ENCODE results near the gene ADGRD1. TPM values are rescaled to one million over a fixed set of nuclear protein-coding genes. Genes with fewer than 3 reads are reported as not detected.
"Not testable (repeated sequence)": the region's sequence is repeated elsewhere in the genome, so short reads cannot be mapped to it uniquely, and the experiment has no call there.

Gene ADGRD1
- total RNA-seq, 1 donor from 2014 or later, result 1.7 TPM

DNA sequence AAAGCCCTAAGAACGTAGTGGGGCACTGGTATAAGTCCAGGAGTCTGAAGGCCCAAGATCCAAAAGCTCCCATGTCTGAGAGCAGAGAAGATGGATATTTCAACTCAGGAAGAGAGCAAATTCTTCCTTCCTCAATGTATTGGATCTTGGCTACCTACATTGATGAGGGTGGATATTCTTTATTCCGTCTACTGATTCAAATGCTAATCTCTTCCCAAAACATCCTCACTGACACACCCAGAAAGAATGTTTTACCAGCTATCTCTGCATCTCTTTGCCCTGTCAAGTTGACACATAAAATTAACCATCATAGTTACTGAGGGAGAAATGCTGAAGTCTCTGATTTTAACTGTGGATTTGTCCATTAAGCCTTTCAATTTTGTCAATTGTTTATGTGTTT lies 16.6 kb upstream of the ADGRD1 start:
- Mint-ChIP-seq H3K4me3 (ENCODE audit: unreplicated experiment) (no peak overlapping the region), H3K4me1 (ENCODE audit: unreplicated experiment) (no peaks in the 10 kb centered on the region), H3K27ac (ENCODE audit: unreplicated experiment) (no peak overlapping the region), H3K36me3 (ENCODE audit: low read depth, unreplicated experiment) (no peaks in the 10 kb centered on the region), H3K27me3 (ENCODE audit: unreplicated experiment) (peaks cover 3% of the 10 kb centered on the region), H3K9me3 (ENCODE audit: unreplicated experiment) (no peaks in the 10 kb centered on the region)
- DNase-seq (ENCODE audit: low spot score), result no peak
- TF ChIP-seq, protein P1, sequence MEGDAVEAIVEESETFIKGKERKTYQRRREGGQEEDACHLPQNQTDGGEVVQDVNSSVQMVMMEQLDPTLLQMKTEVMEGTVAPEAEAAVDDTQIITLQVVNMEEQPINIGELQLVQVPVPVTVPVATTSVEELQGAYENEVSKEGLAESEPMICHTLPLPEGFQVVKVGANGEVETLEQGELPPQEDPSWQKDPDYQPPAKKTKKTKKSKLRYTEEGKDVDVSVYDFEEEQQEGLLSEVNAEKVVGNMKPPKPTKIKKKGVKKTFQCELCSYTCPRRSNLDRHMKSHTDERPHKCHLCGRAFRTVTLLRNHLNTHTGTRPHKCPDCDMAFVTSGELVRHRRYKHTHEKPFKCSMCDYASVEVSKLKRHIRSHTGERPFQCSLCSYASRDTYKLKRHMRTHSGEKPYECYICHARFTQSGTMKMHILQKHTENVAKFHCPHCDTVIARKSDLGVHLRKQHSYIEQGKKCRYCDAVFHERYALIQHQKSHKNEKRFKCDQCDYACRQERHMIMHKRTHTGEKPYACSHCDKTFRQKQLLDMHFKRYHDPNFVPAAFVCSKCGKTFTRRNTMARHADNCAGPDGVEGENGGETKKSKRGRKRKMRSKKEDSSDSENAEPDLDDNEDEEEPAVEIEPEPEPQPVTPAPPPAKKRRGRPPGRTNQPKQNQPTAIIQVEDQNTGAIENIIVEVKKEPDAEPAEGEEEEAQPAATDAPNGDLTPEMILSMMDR (IDR thresholded peaks at IDR 0.05; ENCODE audit: unreplicated experiment), result no peak

GRCh38 chr12:130937546-130937945 lies 16.2 kb upstream of the ADGRD1 start:
- H3K4me3 Mint-ChIP-seq (ENCODE audit: unreplicated experiment); H3K36me3 Mint-ChIP-seq (ENCODE audit: low read depth, unreplicated experiment); H3K4me1 Mint-ChIP-seq (ENCODE audit: unreplicated experiment); H3K9me3 Mint-ChIP-seq (ENCODE audit: unreplicated experiment); H3K27ac Mint-ChIP-seq (ENCODE audit: unreplicated experiment); H3K27me3 Mint-ChIP-seq (ENCODE audit: unreplicated experiment); DNase-seq (ENCODE audit: low spot score): not testable (repeated sequence)

DNA sequence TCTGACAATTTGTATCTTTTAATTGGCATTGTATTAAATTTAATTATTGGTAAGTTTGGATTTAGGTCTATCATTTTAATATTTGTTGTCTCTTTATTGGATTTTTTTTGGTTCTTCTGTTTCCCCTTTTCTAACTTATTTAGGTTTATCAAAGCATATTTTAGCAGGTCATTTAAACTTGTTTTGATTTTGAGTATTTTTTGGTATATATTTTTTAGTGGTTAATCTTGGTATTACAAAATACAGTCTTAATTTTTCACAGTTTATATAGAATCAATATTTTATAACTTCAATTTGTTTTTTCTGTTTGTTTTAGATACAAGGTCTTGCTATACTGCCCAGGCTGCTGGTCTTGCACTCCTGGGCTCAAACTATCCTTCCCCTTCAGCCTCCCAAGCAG lies 15.5 kb upstream of the ADGRD1 start:
- Mint-ChIP-seq H3K4me1 (ENCODE audit: unreplicated experiment) (no peaks in the 10 kb centered on the region), H3K9me3 (ENCODE audit: unreplicated experiment) (no peaks in the 10 kb centered on the region), H3K27me3 (ENCODE audit: unreplicated experiment) (no peaks in the 10 kb centered on the region), H3K4me3 (ENCODE audit: unreplicated experiment) (no peak overlapping the region), H3K36me3 (ENCODE audit: low read depth, unreplicated experiment) (no peaks in the 10 kb centered on the region), H3K27ac (ENCODE audit: unreplicated experiment) (no peak overlapping the region)
- DNase-seq (ENCODE audit: low spot score), result no peak
- TF ChIP-seq, protein P1 (IDR thresholded peaks at IDR 0.05; ENCODE audit: unreplicated experiment), result peak; percentile 36

GRCh38 chr12:130944878-130945277 lies 8.8 kb upstream of the ADGRD1 start:
- H3K4me3 Mint-ChIP-seq (ENCODE audit: unreplicated experiment), result no peak overlapping the region
- H3K36me3 Mint-ChIP-seq (ENCODE audit: low read depth, unreplicated experiment), result peaks cover 3% of the 10 kb centered on the region
- no peaks in the 10 kb centered on the region for H3K9me3 Mint-ChIP-seq (ENCODE audit: unreplicated experiment)
- H3K4me1 Mint-ChIP-seq (ENCODE audit: unreplicated experiment), result no peaks in the 10 kb centered on the region
- TF ChIP-seq, protein P1 (IDR thresholded peaks at IDR 0.05; ENCODE audit: unreplicated experiment), result no peak
- H3K27me3 Mint-ChIP-seq (ENCODE audit: unreplicated experiment), result no peaks in the 10 kb centered on the region
- no peak overlapping the region for H3K27ac Mint-ChIP-seq (ENCODE audit: unreplicated experiment)
- DNase-seq (ENCODE audit: low spot score), result no peak

DNA sequence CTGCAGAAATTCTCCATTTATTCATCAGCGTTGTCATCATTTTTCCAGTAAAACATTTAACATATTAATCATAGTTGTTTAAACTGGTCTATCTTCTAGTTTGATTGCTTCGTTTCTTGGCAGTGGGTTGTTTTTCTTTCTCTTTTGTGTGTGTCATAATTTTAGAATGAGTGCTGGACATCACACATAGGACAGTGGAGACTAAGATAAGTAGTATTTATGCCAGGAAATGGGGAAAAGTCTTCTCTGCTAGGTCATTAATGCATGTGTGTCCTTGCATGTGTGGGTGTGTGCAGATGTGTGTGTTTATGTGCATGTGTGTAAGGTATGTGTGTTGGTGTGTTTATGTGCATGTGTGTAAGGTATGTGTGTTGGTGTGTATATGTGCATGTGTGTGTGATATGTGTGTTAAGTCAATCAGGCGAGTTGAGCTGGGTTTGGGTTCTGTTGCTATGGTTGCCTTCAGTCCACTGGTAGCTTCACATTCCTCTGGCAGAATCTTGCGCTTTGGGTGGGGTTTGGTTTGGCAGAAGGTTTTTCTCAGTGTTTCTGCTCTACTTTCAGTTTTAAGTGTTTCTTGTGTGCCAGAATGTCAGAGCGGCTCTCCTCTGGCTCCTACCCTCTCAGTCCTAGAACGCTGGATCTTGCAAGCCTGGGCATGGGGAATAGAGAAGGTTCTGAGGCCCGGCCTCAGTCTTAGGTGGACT lies 7.8 kb upstream of the ADGRD1 start:
- TF ChIP-seq, protein P1 (IDR thresholded peaks at IDR 0.05; ENCODE audit: unreplicated experiment), result no peak
- no peaks in the 10 kb centered on the region for H3K4me1 Mint-ChIP-seq (ENCODE audit: unreplicated experiment)
- peaks cover 1% of the 10 kb centered on the region for H3K27me3 Mint-ChIP-seq (ENCODE audit: unreplicated experiment)
- no peak for DNase-seq (ENCODE audit: low spot score)
- H3K36me3 Mint-ChIP-seq (ENCODE audit: low read depth, unreplicated experiment), result peaks cover 3% of the 10 kb centered on the region
- H3K4me3 Mint-ChIP-seq (ENCODE audit: unreplicated experiment), result no peak overlapping the region
- H3K27ac Mint-ChIP-seq (ENCODE audit: unreplicated experiment), result no peak overlapping the region
- peaks cover 4% of the 10 kb centered on the region for H3K9me3 Mint-ChIP-seq (ENCODE audit: unreplicated experiment)

Measured in endothelial cell (in vitro differentiated cells).